ENCODE results near the gene VTI1A. TPM values are rescaled to one million over a fixed set of nuclear protein-coding genes. Genes with fewer than 3 reads are reported as not detected.

Gene VTI1A
- total and polyA plus RNA-seq, 2 of the 8 experiments (the other 6 are each of a cell fraction or from before 2014, with no cell fraction given) = 6.0 to 20.0 TPM

GRCh38 chr10:112720178-112720577 is 273.2 kb downstream of the VTI1A start:
- H2BK5ac ChIP-seq (ENCODE audit: low read depth, low read length) = no peak overlapping the region
- FAIRE-seq (no peak), DNase-seq (ENCODE audit: low read depth in 1 of 2, low spot score in 2 of 2) (no peak)
- no peak overlapping the region for H3K18ac ChIP-seq (ENCODE audit: extremely low read depth, low read length)
- no peak overlapping the region for H3K56ac ChIP-seq (replicated peaks; ENCODE audit: insufficient read length, low read depth, low read length)
- H3K79me2 ChIP-seq (ENCODE audit: control insufficient read depth in 1 of 2, insufficient read depth in 2 of 2, low read length in 2 of 2) = no peaks in the 10 kb centered on the region
- H3K4me1 ChIP-seq (replicated peaks in 1 of 4; ENCODE audit: control insufficient read depth in 3 of 4, insufficient read depth in 4 of 4, low read length in 3 of 4) = peaks cover 0 to 7% (median 2%) of the 10 kb centered on the region in 4 experiments; a peak in 3 of 7 replicates
- H2BK15ac ChIP-seq (ENCODE audit: low read length) = no peak overlapping the region
- H3K9ac ChIP-seq (replicated peaks in 1 of 4; ENCODE audit: extremely low read depth in 1 of 4, low read depth in 3 of 4, low read length in 3 of 4) = no peak overlapping the region
- no peak overlapping the region for H4K8ac ChIP-seq (ENCODE audit: extremely low read depth, insufficient read depth, low read length)
- H3K4me3 ChIP-seq (ENCODE audit: extremely low read depth in 1 of 4, insufficient read depth in 2 of 4, low read depth in 3 of 4, low read length in 4 of 4) = no peak overlapping the region
- H2BK20ac ChIP-seq (ENCODE audit: low read length) = no peak overlapping the region
- no peak overlapping the region for H3K4ac ChIP-seq (replicated peaks; ENCODE audit: insufficient read length, low read depth, low read length)
- H4K20me1 ChIP-seq (replicated peaks in 1 of 2; ENCODE audit: control insufficient read depth in 1 of 2, insufficient read depth in 2 of 2, low read length in 2 of 2) = no peaks in the 10 kb centered on the region
- no peaks in the 10 kb centered on the region; the same call in 1 of the 2 replicates for H3K79me1 ChIP-seq (ENCODE audit: low read depth, low read length)
- H3K9me3 ChIP-seq (ENCODE audit: insufficient read depth in 2 of 2, low read depth in 1 of 2, low read length in 1 of 2) = no peaks in the 10 kb centered on the region
- H3K14ac ChIP-seq (ENCODE audit: insufficient read length) = no peak overlapping the region
- no peak overlapping the region for H2BK120ac ChIP-seq (replicated peaks; ENCODE audit: low read depth, low read length)
- no peak overlapping the region for H4K91ac ChIP-seq (replicated peaks; ENCODE audit: insufficient read length, low read length)
- CTCF ChIA-PET (ENCODE audit: partially characterized antibody) = interaction anchor here (1.4 to 4.4 kb wide), 12 partner anchors 8 to 226 kb away, joined by 4 to 40 read pairs (median 14); no protein-coding TSS in a partner anchor
- H2AK5ac ChIP-seq (ENCODE audit: low read depth, low read length) = no peak overlapping the region
- H2AFZ ChIP-seq (ENCODE audit: low read length) = no peak overlapping the region
- H3K27ac ChIP-seq (ENCODE audit: low read depth, low read length) = no peak overlapping the region
- no peak overlapping the region for H3K23ac ChIP-seq (ENCODE audit: insufficient read length)
- no peak overlapping the region for H3K4me2 ChIP-seq (ENCODE audit: insufficient read depth in 1 of 2, low read depth in 2 of 2, low read length in 2 of 2)
- no peaks in the 10 kb centered on the region for H3K36me3 ChIP-seq (ENCODE audit: control insufficient read depth in 2 of 4, insufficient read depth in 4 of 4, low read length in 3 of 4)
- POLR2A ChIA-PET (ENCODE audit: partially characterized antibody) = no interaction called here
- no peaks in the 10 kb centered on the region for H3K27me3 ChIP-seq (replicated peaks in 1 of 4; ENCODE audit: control insufficient read depth in 3 of 4, extremely low read depth in 1 of 4, insufficient read depth in 3 of 4, low read length in 3 of 4)
- H4K5ac ChIP-seq (ENCODE audit: insufficient read length, low read depth, low read length) = no peak overlapping the region
- H2BK12ac ChIP-seq (ENCODE audit: low read depth, low read length) = no peak overlapping the region
- H3K23me2 ChIP-seq (ENCODE audit: low read depth, low read length) = no peaks in the 10 kb centered on the region
- no peak for TF ChIP-seq RXRA (IDR thresholded peaks at IDR 0.05; ENCODE audit: insufficient read depth, low read depth, low read length)
- no peak for TF ChIP-seq CREB1 (IDR thresholded peaks at IDR 0.05)
- TF ChIP-seq TEAD4 (IDR thresholded peaks at IDR 0.05; ENCODE audit: low read depth, low read length) = no peak
- no peak for TF ChIP-seq CTBP2 (IDR thresholded peaks at IDR 0.05; ENCODE audit: borderline replicate concordance, insufficient read depth, insufficient read length, low read length)
- TF ChIP-seq NRF1 (IDR thresholded peaks at IDR 0.05; ENCODE audit: low read depth, low read length) = no peak
- TF ChIP-seq CEBPB (IDR thresholded peaks at IDR 0.05; ENCODE audit: low read depth, low read length) = no peak
- TF ChIP-seq SUZ12 (IDR thresholded peaks at IDR 0.05; ENCODE audit: low read length) = no peak
- TF ChIP-seq SIN3A (conservative IDR thresholded peaks at IDR 0.05 in 1 of 2, IDR thresholded peaks at IDR 0.05 in 1 of 2; ENCODE audit: low read depth in 1 of 2, low read length in 2 of 2) = no peak
- no peak for TF ChIP-seq CHD1 (IDR thresholded peaks at IDR 0.05; ENCODE audit: low read depth, low read length)
- no peak for TF ChIP-seq JUN (IDR thresholded peaks at IDR 0.05; ENCODE audit: low read depth, low read length)
- no peak for TF ChIP-seq TBP (IDR thresholded peaks at IDR 0.05; ENCODE audit: low read depth, low read length)
- no peak for TF ChIP-seq ATF3 (IDR thresholded peaks at IDR 0.05; ENCODE audit: insufficient read depth, low read depth, low read length)
- TF ChIP-seq RAD21 (IDR thresholded peaks at IDR 0.05 in 1 of 2, conservative IDR thresholded peaks at IDR 0.05 in 1 of 2; ENCODE audit: low read depth in 2 of 2, low read length in 2 of 2) = no peak
- TF ChIP-seq YY1 (IDR thresholded peaks at IDR 0.05; ENCODE audit: low read depth, low read length) = no peak
